KOPT-K1 (cell line): Measurements from ENCODE around the gene OR6C2.
"Not testable (repeated sequence)": the region's sequence is repeated elsewhere in the genome, so short reads cannot be mapped to it uniquely, and the experiment has no call there.

ENCODE experiments used
- H3K27ac ChIP-seq: fragments of 200-600 bp; sonication (generic); 2 replicates; pipeline ENCODE4 v1.5.1; 2016; ENCODE audit warnings: antibody characterized with exemption, mild to moderate bottlenecking, low read depth, low read length; ENCODE audit not compliant: poor library complexity, severe bottlenecking
- H3K36me3 ChIP-seq: fragments of 200-600 bp; sonication (generic); 2 replicates; pipeline ENCODE4 v1.5.1; 2017; ENCODE audit warnings: antibody characterized with exemption, mild to moderate bottlenecking, low read length, moderate library complexity; ENCODE audit not compliant: insufficient read depth
- H3K9me3 ChIP-seq: fragments of 200-600 bp; sonication (generic); 2 replicates; pipeline ENCODE4 v1.5.1; 2017; ENCODE audit warnings: antibody characterized with exemption, low read length, mild to moderate bottlenecking; ENCODE audit not compliant: insufficient read depth, poor library complexity, severe bottlenecking

Gene OR6C2

GRCh38 chr12:55443776-55444175 lies at the start of gene OR6C2:
TSS of gene OR6C2 (plus strand) at chr12:55444076. CDS start at chr12:55452214, 8,138 bp downstream.
- no peaks in the 10 kb centered on the region for H3K36me3 ChIP-seq
- peaks cover 9% of the 10 kb centered on the region for H3K9me3 ChIP-seq
- no peak within 1 kb of the TSS for H3K27ac ChIP-seq

- no peaks in the 10 kb centered on the region for H3K9me3 ChIP-seq
- no peaks in the 10 kb centered on the region for H3K36me3 ChIP-seq
- H3K27ac ChIP-seq: no peak overlapping the region
Measured at GRCh38 chr12:55396326-55396725, 47.5 kb upstream of the OR6C2 start.

- no peaks in the 10 kb centered on the region for H3K9me3 ChIP-seq
Measured at GRCh38 chr12:55400229-55400628, 43.6 kb upstream of the OR6C2 start, which contains the start of gene OR6C65. TSS of gene OR6C65 (plus strand) at chr12:55400529. CDS start at chr12:55400529, 0 bp downstream.

GRCh38 chr12:55407866-55408265 lies 36.0 kb upstream of the OR6C2 start:
- Histone ChIP-seq H3K27ac (no peak overlapping the region), H3K9me3 (no peaks in the 10 kb centered on the region), H3K36me3 (no peaks in the 10 kb centered on the region)

More at GRCh38 chr12:55400229-55400628, 43.6 kb upstream of the OR6C2 start, which contains the start of gene OR6C65:
- Histone ChIP-seq H3K36me3 (no peaks in the 10 kb centered on the region), H3K27ac (no peak within 1 kb of the TSS)

- H3K9me3 ChIP-seq: not testable (repeated sequence)
Measured at GRCh38 chr12:55409133-55409532, 34.7 kb upstream of the OR6C2 start.

GRCh38 chr12:55412138-55412537 lies 31.7 kb upstream of the OR6C2 start:
- H3K36me3 ChIP-seq, H3K9me3 ChIP-seq, H3K27ac ChIP-seq: not testable (repeated sequence)

More at GRCh38 chr12:55409133-55409532, 34.7 kb upstream of the OR6C2 start:
- H3K27ac ChIP-seq, H3K36me3 ChIP-seq: not testable (repeated sequence)

- H3K36me3 ChIP-seq, H3K9me3 ChIP-seq, H3K27ac ChIP-seq: not testable (repeated sequence)
Measured at GRCh38 chr12:55413498-55414388, 30.1 kb upstream of the OR6C2 start.

- not testable (repeated sequence) for H3K36me3 ChIP-seq, H3K9me3 ChIP-seq, H3K27ac ChIP-seq
Measured at GRCh38 chr12:55414396-55414823, 29.5 kb upstream of the OR6C2 start.

GRCh38 chr12:55414889-55415288 lies 29.0 kb upstream of the OR6C2 start:
- H3K27ac ChIP-seq, H3K9me3 ChIP-seq, H3K36me3 ChIP-seq: not testable (repeated sequence)

- H3K36me3 ChIP-seq: no peaks in the 10 kb centered on the region
- H3K9me3 ChIP-seq: no peaks in the 10 kb centered on the region
- no peak overlapping the region for H3K27ac ChIP-seq
Measured at GRCh38 chr12:55416961-55417360, 26.9 kb upstream of the OR6C2 start.

- H3K36me3 ChIP-seq: no peaks in the 10 kb centered on the region
- no peak overlapping the region for H3K27ac ChIP-seq
Measured at GRCh38 chr12:55420307-55420962, 23.4 kb upstream of the OR6C2 start.

GRCh38 chr12:55425954-55426353 lies 17.9 kb upstream of the OR6C2 start, which contains the start of gene OR6C76:
TSS of gene OR6C76 (plus strand) at chr12:55426254. CDS start at chr12:55426254, 0 bp downstream.
- Histone ChIP-seq H3K36me3 (no peaks in the 10 kb centered on the region), H3K27ac (no peak within 1 kb of the TSS), H3K9me3 (no peaks in the 10 kb centered on the region)

More at GRCh38 chr12:55420307-55420962, 23.4 kb upstream of the OR6C2 start:
- H3K9me3 ChIP-seq: no peaks in the 10 kb centered on the region

- H3K27ac ChIP-seq: no peak overlapping the region
- no peaks in the 10 kb centered on the region for H3K36me3 ChIP-seq
- no peaks in the 10 kb centered on the region for H3K9me3 ChIP-seq
Measured at GRCh38 chr12:55428331-55429243, 15.3 kb upstream of the OR6C2 start.

GRCh38 chr12:55441233-55441632 lies 2.6 kb upstream of the OR6C2 start:
- H3K36me3 ChIP-seq, H3K9me3 ChIP-seq: not testable (repeated sequence)

More at GRCh38 chr12:55441233-55441632, 2.6 kb upstream of the OR6C2 start:
- not testable (repeated sequence) for H3K27ac ChIP-seq
